ENCODE data around the gene RNF10.

DNA sequence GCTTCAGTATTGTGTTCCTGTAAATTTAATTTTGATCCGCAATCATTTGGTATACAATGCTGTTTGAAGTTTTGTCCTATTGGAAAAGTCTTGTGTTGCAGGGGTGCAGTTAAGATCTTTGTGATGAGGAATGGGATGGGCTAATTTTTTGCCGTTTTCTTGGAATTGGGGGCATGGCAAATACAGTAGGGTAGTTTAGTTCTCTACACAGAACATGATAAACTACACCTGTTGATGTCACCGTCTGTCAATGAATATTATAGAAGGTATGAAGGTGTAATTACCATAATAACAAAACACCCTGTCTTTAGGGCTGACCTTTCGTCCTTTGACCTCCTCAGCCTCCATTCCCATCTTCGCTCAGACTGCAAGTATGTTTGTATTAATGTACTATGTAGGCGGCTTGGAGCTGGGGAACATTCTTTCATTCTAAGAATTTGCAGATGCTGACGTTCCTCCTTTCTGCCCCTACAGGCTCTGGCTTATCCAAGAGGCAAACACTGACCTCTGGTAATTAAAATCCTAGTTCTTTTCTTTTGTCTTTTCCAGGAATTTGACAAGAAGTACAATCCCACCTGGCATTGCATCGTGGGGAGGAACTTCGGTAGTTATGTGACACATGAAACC is 36.5 kb upstream of the RNF10 start:
- TF ChIP-seq NR2C1 (IDR thresholded peaks at IDR 0.05) (no peak), SRF (IDR thresholded peaks at IDR 0.05; ENCODE audit: low read depth in 2 of 2, low read length in 2 of 2) (no peak)

All from GM12878 (cell line).